GM12864 (cell line): ENCODE data around the gene EGLN3.
"Not testable (repeated sequence)": the region's sequence is repeated elsewhere in the genome, so short reads cannot be mapped to it uniquely, and the experiment has no call there.

ENCODE experiments used
- DNase-seq: peaks from one replicate; pipeline ENCODE4 v3.0.0-alpha.2; 2011; ENCODE audit warnings: low read depth
- H3K4me3 ChIP-seq: 2 replicates; pipeline ENCODE4 v1.5.1; 2011; ENCODE audit warnings: mild to moderate bottlenecking, low read depth, low read length, control low read depth
- TF ChIP-seq, protein P1 (sequence below): IDR thresholded peaks from 2 replicates; pipeline ENCODE4 v1.5.1; 2011; ENCODE audit warnings: low read depth, mild to moderate bottlenecking, moderate library complexity, low read length, control low read depth, inconsistent platforms; ENCODE audit errors: missing control alignments

Gene EGLN3

DNA sequence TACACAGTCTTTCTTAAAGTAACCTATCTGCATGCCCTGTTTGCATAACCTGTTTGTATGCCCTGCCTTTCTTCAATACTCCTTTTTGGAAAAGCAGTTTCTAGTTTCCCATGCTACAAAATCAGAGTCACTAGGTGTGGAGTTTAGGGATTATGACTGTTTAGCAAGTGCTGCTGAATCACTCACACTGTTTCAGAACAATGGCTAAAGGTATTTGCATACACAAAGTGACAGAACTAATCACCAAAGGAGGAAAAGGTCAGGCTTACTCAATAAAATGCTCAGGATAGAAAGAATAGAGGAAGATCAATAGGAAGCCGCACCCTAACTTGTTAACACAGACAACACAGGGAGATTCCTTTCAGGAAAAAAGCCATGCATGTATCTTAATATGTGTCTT is 19.4 kb downstream of the EGLN3 start:
- DNase-seq = no peak
- TF ChIP-seq, protein P1, sequence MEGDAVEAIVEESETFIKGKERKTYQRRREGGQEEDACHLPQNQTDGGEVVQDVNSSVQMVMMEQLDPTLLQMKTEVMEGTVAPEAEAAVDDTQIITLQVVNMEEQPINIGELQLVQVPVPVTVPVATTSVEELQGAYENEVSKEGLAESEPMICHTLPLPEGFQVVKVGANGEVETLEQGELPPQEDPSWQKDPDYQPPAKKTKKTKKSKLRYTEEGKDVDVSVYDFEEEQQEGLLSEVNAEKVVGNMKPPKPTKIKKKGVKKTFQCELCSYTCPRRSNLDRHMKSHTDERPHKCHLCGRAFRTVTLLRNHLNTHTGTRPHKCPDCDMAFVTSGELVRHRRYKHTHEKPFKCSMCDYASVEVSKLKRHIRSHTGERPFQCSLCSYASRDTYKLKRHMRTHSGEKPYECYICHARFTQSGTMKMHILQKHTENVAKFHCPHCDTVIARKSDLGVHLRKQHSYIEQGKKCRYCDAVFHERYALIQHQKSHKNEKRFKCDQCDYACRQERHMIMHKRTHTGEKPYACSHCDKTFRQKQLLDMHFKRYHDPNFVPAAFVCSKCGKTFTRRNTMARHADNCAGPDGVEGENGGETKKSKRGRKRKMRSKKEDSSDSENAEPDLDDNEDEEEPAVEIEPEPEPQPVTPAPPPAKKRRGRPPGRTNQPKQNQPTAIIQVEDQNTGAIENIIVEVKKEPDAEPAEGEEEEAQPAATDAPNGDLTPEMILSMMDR = no peak
- no peak overlapping the region for H3K4me3 ChIP-seq

DNA sequence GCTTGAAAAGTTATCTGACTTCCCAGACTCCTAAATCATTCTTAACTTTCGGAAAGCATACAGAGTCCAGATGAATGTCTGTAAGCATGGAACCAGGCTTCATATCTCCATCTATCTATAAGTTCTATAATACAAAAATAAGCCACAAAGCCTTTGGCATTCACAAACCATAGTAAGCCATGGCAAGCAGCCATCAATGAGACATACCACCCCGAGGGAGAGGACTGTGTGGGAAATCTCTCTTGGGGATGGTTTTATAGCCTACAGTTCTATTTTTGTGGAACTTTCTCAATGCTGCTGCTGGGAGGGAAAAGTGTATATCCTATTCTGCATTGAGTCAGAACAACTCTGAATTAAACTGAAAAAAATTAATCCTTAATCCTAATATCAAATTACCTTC is 20.4 kb downstream of the EGLN3 start:
- no peak for DNase-seq
- no peak overlapping the region for H3K4me3 ChIP-seq
- TF ChIP-seq, protein P1 = no peak

DNA sequence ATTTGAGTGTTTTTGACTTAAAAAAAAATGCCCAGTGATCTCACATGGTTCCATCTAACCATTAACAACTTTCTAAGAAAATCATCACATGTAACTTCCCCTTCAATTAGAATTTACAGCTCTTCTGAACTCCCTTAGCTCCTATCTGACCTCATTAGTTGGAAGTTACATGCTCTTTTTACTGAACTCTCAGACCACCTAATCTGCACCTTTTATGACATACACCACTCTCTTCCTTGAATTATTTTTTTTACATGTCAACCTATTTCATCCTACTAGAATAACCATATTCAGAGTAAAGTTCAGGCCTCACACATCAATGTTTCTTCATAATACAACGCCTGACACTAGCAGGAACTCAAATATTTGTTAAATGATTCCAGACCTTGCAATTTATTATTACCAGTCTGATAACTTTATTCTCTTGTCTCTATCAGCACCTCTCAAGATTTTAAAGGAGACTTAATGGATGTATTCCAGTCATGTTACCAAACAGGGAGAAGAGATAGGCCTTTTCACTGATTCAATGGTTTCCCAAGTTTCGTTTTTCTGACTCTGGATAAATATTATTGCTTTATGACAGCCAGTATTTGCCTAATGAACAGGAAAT is 21.0 kb downstream of the EGLN3 start:
- DNase-seq = no peak
- H3K4me3 ChIP-seq = no peak overlapping the region
- TF ChIP-seq, protein P1 = no peak

DNA sequence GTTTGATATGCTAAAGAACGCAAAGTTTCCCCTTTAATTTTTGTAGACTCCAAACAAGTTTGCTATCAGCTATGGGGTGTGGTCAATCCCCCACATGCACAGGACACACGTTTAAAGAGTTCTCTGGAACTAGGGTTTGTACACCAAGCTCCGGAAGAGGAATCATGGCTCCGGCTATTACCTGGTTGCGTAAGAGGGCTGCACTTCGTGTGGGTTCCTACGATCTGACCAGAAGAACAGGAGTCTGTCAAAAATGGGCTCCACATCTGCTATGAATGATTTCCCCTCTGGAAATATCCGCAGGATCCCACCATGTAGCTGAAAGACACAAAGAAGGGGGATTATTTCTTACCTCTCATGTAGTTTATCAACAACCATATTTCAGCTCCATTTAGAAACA is 22.0 kb downstream of the EGLN3 start:
- H3K4me3 ChIP-seq = no peak overlapping the region
- TF ChIP-seq, protein P1 = no peak
- no peak for DNase-seq

DNA sequence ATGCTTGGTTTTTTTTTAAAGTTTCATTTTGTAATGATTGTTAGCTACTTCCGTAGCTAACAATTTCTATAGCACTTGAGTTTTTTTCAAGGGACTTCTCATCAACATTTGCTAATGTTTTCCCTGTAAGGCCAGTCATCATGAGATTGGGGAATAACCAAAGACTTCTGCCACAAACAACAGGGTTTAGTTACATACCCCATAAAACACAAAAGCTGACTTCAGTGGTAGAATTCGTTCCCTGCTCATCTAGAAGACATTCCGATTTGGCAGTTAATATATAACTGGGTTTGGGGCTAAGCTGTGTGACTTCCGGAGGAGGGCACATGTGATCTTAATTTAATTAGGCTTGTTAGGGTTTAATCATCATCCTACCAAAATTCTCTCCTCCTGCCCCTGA is 22.9 kb downstream of the EGLN3 start:
- DNase-seq = no peak
- H3K4me3 ChIP-seq = no peak overlapping the region
- TF ChIP-seq, protein P1 = no peak

DNA sequence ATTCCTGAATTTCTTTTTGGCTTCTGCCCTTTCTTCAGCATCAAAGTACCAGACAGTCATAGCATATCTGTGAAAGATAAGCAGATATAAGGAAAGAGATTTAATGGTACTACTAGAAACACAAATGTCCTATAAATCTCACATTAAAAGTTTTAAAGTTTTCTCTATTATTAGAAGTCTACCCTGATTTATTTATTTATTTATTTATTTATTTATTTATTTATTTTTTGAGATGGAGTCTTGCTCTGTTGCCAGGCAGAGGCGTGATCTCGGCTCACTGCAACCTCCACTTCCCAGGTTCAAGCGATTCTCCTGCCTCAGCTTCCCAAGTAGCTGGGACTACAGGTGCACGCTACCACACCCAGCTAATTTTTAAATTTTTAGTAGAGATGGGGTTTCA is 23.9 kb downstream of the EGLN3 start:
- not testable (repeated sequence) for H3K4me3 ChIP-seq, DNase-seq

DNA sequence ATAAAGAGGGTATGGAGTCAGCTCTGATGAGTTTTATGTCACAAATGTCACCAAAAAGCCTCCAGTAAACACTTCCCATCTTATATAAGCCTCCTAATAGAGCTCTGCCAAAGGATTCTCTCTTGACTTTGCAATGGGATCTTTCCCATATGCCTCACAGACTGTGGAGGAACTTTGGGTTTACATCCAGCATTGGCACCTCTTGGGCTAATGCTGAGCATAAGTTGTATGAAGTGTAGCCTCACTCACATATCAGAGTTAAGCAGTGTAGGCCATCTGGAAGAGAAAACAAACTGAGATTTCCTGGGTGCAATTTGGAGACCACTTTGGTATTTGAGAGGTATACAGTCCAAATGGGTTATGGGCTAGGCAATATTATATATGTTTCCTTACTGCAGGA is 24.9 kb downstream of the EGLN3 start:
- TF ChIP-seq, protein P1 = no peak
- DNase-seq = no peak
- H3K4me3 ChIP-seq = no peak overlapping the region
